B cell (primary cell): ENCODE measurements around the gene CASS4.

ENCODE experiments used
- EZH2 ChIP-seq: IDR thresholded peaks from 2 replicates; pipeline ENCODE4 v1.6.1; 2012; ENCODE audit warnings: borderline replicate concordance, low read depth, mild to moderate bottlenecking, moderate library complexity, low read length; ENCODE audit not compliant: insufficient read depth, poor library complexity, severe bottlenecking
- TF ChIP-seq, protein P1 (sequence below): fragments of 200-600 bp; IDR thresholded peaks from one replicate; pipeline ENCODE4 v1.8.0; 2022; ENCODE audit warnings: antibody characterized with exemption, mild to moderate bottlenecking

- TF ChIP-seq, protein P1, sequence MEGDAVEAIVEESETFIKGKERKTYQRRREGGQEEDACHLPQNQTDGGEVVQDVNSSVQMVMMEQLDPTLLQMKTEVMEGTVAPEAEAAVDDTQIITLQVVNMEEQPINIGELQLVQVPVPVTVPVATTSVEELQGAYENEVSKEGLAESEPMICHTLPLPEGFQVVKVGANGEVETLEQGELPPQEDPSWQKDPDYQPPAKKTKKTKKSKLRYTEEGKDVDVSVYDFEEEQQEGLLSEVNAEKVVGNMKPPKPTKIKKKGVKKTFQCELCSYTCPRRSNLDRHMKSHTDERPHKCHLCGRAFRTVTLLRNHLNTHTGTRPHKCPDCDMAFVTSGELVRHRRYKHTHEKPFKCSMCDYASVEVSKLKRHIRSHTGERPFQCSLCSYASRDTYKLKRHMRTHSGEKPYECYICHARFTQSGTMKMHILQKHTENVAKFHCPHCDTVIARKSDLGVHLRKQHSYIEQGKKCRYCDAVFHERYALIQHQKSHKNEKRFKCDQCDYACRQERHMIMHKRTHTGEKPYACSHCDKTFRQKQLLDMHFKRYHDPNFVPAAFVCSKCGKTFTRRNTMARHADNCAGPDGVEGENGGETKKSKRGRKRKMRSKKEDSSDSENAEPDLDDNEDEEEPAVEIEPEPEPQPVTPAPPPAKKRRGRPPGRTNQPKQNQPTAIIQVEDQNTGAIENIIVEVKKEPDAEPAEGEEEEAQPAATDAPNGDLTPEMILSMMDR = no peak
- TF ChIP-seq EZH2 = no peak
Observed at GRCh38 chr20:56463428-56463827, 51.4 kb downstream of the CASS4 start.
